Muscle layer of duodenum (tissue), 2 donors: ENCODE measurements around the gene COL5A1.

Experiments
- H3K27ac ChIP-seq: one replicate; pipeline ENCODE4 v1.7.0; 2013; ENCODE audit warnings: mild to moderate bottlenecking, low read length
- H3K27me3 ChIP-seq: one replicate; pipeline ENCODE4 v1.7.0; 2013; ENCODE audit warnings: low read depth, mild to moderate bottlenecking, control low read depth, low read length
- H3K36me3 ChIP-seq, 2 donors: one replicate each; pipeline ENCODE4 v1.7.0; 2013; ENCODE audit warnings: low read length in 2 of 2, control low read depth in 1 of 2, mild to moderate bottlenecking in 1 of 2; ENCODE audit not compliant: insufficient read depth in 2 of 2, control insufficient read depth in 1 of 2
- H3K4me1 ChIP-seq, 2 donors: one replicate each; pipeline ENCODE4 v1.7.0; 2013; ENCODE audit warnings: low read length in 2 of 2, mild to moderate bottlenecking in 2 of 2, control low read depth in 1 of 2, moderate library complexity in 1 of 2; ENCODE audit not compliant: insufficient read depth in 2 of 2, control insufficient read depth in 1 of 2
- H3K4me3 ChIP-seq, 2 donors: one replicate each; pipeline ENCODE4 v1.7.0; 2013; ENCODE audit warnings: low read length in 2 of 2, low read depth in 1 of 2, mild to moderate bottlenecking in 1 of 2
- H3K9me3 ChIP-seq, 2 donors: one replicate each; pipeline ENCODE4 v1.7.0; 2013; ENCODE audit warnings: low read length in 2 of 2, control low read depth in 1 of 2, mild to moderate bottlenecking in 1 of 2; ENCODE audit not compliant: control insufficient read depth in 1 of 2
- donor health status: healthy.

Gene COL5A1

DNA sequence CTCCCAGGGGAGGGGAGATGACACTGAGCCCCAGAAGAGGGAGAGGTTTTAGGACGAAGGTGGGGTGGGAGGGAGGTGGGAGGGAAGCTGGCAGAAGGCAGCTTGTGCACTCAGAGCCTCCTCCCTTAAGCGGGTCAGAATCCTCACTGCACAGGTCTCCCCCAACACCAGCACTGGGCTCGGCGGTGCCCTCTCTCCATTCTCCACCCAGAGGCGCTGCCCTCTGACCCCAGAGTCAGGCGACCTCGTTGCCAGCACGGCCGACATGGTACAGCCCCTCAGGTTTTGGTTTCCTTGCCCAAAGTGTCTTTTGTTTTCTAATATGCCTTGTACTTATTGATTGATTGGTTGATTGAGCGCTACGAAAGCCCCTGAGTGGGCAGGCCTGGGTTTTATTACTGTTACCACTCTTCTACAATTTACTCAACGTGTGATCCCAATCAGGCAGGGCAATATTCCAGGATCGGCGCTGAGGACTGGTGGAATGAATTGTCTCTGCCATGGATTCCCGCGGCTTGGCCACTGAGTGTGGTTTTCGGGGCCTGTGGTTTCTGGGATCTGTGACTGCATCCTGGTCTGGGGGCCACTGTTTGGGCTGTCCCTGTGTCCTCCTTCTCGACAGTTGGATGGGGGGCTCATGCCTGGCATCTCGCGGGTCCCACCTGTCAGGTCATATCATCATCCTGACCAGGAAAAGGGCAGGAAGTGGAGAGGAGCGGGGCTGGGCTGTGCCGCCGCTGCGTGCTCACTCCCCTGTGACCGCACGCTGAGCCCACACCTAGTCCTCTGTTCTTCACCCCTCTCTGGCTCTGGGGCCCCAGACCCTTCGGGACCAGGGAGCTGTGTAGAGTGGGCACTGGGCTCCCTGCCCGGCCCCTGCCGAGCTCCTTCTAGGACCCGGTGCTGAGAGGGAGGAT is 229.4 kb downstream of the COL5A1 start:
- H3K4me1 ChIP-seq, result no peaks in the 10 kb centered on the region
- no peaks in the 10 kb centered on the region for H3K9me3 ChIP-seq

DNA sequence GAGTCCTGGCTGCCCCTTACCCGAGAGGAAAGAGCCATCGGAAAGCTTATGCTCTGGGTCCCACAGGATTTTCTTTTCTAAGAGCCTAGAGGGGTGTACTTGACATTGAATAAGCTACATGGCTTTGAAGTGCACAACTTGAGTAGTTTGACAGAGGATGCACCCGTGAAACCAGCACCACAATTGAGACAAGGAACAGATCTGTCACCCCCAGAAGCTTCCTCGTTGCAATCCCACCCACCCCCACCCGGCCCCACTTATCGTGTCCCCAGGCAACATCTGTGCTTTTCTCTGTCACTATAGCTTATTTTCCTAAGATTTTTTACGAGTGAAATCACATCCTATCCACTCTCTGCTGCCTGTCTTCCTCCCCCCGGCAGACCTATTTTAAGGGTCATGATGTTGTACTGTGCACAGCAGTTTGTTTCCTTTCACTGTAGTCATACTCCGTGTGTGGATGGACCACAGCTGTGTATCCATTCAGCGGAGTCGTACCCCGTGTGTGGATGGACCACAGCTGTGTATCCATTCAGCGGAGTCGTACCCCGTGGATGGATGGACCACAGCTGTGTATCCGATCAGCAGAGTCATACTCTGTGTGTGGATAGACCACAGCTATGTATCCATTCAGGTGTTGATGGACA is 230.2 kb downstream of the COL5A1 start:
- no peak overlapping the region for H3K4me3 ChIP-seq
- H3K27ac ChIP-seq, result no peak overlapping the region
- H3K27me3 ChIP-seq, result no peaks in the 10 kb centered on the region
- no peaks in the 10 kb centered on the region for H3K36me3 ChIP-seq
- no peaks in the 10 kb centered on the region for H3K4me1 ChIP-seq
- H3K9me3 ChIP-seq, result no peaks in the 10 kb centered on the region

More for the DNA sequence above, 229.4 kb downstream of the COL5A1 start:
- no peaks in the 10 kb centered on the region for H3K36me3 ChIP-seq
- no peak overlapping the region for H3K4me3 ChIP-seq
- H3K27ac ChIP-seq, result no peak overlapping the region
- no peaks in the 10 kb centered on the region for H3K27me3 ChIP-seq

DNA sequence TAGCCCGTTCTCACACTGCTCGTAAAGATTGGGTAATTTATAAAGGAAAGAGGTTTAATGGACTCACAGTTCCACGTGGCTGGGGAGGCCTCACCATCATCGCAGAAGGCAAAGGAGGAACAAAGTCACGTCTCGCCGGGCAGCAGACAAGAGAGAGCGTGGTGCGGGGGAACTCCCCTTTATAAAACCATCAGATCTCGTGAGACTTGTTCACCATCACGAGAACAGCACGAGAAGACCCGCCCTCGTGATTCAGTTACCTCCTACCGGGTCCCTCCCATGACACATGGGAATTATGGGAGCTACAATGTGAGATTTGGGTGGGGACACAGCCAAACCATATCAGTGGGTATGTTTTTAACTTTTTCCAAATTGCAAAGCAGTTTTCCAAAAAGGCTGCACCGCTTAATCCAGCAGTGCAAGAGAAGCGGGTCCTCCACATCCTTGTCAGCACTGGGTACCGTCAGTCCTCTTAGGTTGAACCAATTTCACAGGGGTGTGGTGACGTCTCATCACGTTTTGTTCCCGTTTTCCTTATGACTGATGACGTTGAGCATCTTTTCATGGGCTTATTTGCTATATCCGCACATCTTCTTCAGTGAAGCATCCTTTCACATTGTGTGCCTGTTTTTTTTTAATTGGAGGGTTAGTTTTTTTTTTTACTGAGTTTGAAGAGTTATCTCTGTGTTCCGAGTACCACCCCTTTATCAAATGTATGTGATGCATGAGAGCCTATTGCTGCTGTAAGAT is 231.1 kb downstream of the COL5A1 start:
- H3K4me1 ChIP-seq, result no peaks in the 10 kb centered on the region
- H3K9me3 ChIP-seq, result no peaks in the 10 kb centered on the region

DNA sequence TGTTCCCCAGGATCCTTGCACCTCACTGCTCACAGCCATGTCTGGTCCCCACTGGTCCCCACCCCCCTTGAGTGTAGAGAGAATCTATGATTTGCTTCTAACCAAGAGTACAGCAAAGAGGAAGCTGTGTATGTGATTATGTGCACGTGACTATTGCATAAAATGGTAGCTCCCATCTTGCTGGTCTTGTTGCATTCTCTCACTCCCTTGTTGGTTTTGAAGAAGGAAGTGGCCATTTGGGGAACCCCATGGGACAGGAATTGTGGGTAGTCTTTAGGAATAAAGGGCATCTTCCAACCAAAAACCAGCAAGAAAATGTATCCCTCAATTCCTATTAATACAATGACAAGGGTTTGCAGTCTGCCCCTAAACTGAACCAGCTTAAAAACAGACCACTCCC is 233.8 kb downstream of the COL5A1 start:
- Histone ChIP-seq H3K36me3 (no peaks in the 10 kb centered on the region), H3K4me1 (no peaks in the 10 kb centered on the region), H3K9me3 (no peaks in the 10 kb centered on the region), H3K27ac (no peak overlapping the region), H3K4me3 (no peak overlapping the region), H3K27me3 (no peaks in the 10 kb centered on the region)

More for the DNA sequence above, 231.1 kb downstream of the COL5A1 start:
- Histone ChIP-seq H3K27ac (no peak overlapping the region), H3K4me3 (no peak overlapping the region), H3K27me3 (no peaks in the 10 kb centered on the region), H3K36me3 (no peaks in the 10 kb centered on the region)

DNA sequence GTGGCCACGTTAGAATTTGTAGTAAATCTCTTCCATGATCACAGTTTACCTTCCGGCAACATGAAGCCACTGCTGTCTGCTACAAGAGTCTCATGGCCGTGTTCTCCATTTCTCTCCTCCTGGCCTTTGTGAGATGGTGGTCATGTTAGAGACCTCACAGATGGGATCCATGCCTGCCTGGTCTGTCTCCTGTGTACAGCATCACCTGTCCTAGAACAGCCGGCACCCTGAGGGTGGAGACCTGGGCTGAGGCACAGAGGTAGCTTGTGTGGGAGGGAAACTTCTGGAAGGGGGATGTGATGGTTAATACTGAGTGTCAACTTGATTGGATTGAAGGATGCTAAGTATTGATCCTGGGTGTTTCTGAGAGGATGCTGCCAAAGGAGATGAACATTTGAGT is 235.9 kb downstream of the COL5A1 start:
- Histone ChIP-seq H3K4me1 (no peaks in the 10 kb centered on the region), H3K9me3 (no peaks in the 10 kb centered on the region), H3K4me3 (no peak overlapping the region), H3K27me3 (no peaks in the 10 kb centered on the region), H3K36me3 (no peaks in the 10 kb centered on the region), H3K27ac (no peak overlapping the region)

DNA sequence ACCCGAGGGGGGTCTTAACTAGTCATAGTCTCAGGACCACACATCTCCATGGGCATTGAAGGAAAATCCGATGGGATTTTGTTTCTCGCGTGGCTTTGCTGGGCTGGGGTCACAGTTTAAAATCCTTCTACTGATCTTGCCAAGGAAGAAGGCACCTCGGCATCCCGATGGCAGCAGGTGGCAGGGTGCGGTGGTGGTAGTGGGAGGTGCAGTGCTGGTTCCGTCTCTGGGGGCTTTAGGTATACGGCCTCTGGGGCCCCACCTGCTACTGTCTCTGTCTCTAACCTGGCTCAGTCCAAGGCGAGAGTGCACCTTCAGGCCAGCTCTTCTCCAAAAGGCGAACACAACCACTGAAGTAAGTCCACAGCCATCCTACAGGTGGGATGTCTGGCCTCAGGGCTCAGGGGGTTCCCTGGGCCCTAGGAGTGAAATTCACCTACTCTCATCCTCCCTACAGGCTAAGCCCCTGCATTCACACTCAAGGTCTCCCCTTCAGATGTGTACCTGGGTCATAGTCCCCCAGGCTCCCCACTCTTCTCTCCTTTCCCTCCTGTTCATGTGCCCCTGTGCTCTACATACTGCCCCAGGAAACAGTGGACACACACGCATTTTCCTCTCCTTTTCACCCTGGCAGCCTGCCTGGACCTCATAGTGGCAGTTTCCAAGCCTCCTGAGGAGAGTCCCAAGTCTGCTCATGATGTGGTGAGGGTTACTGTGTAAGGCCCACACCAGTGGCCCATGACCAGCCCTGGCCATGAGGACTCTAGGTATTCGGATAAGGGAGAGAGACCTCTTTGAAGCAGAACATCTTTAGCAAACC is 238.3 kb downstream of the COL5A1 start:
- Histone ChIP-seq H3K36me3 (no peaks in the 10 kb centered on the region), H3K27me3 (no peaks in the 10 kb centered on the region), H3K4me1 (no peaks in the 10 kb centered on the region), H3K9me3 (no peaks in the 10 kb centered on the region), H3K4me3 (no peak overlapping the region), H3K27ac (no peak overlapping the region)

DNA sequence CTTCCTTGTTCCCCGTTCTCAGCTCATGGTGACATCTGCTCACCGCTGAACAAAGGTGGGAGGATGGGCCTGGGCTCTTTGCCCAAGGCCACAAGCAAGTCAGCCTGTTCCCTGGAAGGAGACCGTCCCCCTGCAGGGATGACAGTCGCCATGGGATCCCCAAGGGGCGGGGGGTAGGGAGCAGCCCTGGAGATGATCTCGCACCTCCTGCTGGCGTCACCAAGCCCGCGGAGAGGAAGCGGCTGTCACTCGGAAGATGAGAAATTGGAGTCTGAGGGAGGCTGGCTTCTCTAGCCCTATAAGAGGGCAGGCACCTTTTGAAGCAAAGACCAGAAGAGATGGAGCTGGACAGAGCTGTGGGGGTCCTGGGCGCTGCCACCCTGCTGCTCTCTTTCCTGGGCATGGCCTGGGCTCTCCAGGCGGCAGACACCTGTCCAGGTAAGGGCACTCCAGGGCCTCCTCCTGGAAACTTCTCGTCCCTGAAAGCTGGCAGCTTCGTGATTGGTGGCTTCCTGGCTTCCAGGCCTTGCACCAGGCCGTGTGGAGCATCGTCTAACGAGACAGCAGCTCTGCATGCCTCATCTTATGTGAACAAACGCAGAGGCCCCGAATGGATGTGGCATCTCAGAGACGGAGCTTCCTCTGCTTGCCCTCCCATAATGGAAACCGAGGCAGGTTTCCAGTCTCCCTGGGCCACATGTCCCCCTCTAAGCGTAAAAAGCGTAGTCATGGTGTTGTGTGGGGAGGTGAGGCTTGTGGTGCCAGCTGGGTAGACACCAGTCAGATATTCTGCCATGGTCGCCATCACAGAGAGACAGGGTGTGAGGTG is 239.1 kb downstream of the COL5A1 start, which contains the start of gene FCN2:
Gene FCN2, plus strand, starts transcription at position 327 of the 829 bp plus-strand sequence. Its CDS starts 12 bp downstream, at position 339.
- Histone ChIP-seq H3K9me3 (no peaks in the 10 kb centered on the region), H3K4me3 (no peak within 1 kb of the TSS), H3K36me3 (no peaks in the 10 kb centered on the region), H3K27me3 (no peaks in the 10 kb centered on the region), H3K4me1 (no peaks in the 10 kb centered on the region), H3K27ac (no peak within 1 kb of the TSS)

DNA sequence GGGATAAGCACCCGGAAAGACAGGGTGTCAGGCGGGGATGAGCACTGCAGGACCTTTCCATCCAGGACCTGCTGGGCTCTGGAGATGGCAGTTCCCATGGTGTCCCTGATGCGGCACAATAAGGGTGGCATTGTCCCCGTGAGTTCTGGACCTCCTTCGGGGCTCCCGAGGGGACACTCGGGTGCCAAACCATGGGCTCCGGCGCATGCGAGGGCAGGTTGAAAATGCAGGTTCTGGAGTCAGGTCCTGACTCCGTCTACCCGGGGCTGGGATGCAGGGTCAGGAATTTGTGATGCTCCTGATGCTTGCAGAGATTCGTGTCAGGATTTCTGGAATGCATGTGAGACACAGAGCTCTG is 239.7 kb downstream of the COL5A1 start:
- Histone ChIP-seq H3K27me3 (no peaks in the 10 kb centered on the region), H3K4me1 (no peaks in the 10 kb centered on the region), H3K9me3 (no peaks in the 10 kb centered on the region), H3K4me3 (no peak overlapping the region), H3K36me3 (no peaks in the 10 kb centered on the region), H3K27ac (no peak overlapping the region)

DNA sequence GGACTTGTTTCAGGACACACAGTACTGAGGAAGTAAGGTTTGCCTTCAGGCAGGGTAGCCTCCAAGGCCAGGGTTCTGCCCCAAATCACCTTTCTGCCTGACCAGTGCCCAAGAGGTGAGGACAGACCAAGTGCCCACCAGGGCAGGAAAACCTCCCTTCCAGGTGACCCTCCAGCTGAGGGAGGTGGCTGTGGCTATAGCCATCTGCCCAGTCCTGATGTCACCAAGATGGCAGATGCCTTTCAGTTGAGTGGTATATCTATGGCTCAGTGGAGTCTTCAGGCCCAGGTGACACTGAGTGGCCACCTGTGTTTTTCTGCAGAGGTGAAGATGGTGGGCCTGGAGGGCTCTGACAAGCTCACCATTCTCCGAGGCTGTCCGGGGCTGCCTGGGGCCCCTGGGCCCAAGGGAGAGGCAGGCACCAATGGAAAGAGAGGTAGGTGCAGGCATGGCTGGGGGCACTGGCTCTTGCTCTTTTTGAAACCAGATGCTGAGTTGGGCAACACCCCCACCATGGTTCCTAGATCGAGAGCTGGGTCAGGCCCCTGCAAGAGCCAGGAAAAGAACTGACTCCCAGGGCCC is 240.7 kb downstream of the COL5A1 start:
- Histone ChIP-seq H3K36me3 (no peaks in the 10 kb centered on the region), H3K27me3 (no peaks in the 10 kb centered on the region), H3K27ac (no peak overlapping the region), H3K4me1 (no peaks in the 10 kb centered on the region), H3K4me3 (no peak overlapping the region), H3K9me3 (no peaks in the 10 kb centered on the region)
